NCI-H1417 (cell line): ENCODE results near the gene LPIN2.
"Not testable (repeated sequence)": the region's sequence is repeated elsewhere in the genome, so short reads cannot be mapped to it uniquely, and the experiment has no call there.

Source experiments
- DNase-seq, 3 experiments: peaks; one replicate each; lab custom pipeline; 2025; lab: John Stamatoyannopoulos, UW

Gene LPIN2

DNA sequence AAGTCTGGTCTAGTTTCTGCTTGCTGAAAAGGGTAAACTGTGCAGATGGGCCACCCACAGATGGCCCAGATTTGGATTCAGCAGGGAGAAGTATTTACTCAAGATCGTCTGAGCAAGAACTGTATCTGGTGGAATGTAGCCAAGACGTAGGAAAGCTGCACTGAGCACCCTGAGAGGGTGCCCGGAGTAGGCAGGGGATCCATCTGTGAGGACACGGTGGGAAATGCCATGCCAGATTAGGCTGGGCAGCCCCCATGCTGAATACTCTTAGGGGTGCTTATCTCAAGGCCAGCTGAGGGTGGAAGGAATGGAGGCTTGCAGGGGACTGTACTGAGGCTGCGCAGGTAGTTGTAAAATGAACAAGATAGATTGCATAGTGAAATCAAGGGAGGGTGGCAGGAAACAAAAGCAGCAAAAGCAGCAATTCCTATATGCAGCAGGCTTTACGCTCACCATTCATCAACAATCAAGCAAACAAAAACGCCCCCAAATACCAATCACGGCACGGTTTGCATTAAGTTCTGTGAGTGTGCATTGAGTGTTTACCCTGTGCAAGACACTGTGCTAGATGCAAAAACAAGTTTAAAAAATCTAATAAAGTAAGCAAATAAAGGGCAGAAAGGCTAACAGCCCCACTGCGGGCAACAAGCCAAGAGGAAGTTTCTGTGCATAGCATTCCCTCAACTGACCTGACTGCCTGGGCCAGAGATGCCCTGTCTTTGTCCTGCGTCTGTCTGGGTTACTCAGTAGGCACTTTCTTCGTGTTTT lies 32.2 kb upstream of the LPIN2 start:
- DNase-seq, result peak in 2 of 3 experiments; percentile 55 to 56

DNA sequence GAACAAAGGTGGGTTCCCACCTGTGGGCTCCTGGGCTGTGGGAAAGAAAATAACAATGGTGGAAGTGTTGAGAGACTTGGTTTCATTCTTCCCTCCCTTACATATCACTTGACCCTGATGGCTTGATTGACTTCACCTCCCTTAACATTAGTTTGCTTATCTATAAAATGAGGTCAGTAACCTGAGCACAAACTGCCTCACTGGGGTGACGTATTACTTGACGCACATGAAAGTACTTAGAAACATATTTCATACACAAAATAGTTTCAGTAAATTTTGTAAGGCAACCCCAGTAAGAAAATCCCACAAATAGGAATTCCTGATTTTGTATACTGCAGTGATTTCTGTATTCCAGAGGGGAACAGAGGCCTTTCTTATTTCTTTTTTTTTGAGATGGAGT lies 29.4 kb upstream of the LPIN2 start:
- no peak for DNase-seq

DNA sequence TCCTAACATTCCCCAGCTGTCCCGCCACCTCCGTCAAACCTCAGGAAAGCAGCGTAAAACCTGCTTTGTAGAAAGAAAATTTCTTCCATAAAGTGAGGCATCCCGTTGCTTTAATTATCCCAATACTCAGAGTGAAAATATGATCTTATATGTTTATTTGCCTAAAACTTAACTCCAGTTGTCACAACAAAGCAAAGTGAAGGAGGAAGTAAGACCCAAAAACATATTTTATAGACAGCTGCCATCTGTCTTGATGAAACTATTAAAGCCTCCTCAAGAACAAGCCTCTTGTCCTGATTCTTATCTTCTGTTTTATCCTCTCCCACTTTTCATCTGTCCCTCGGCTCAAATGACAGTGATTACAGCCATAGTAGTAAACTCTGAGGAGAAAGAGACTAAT lies 28.9 kb upstream of the LPIN2 start:
- DNase-seq, result no peak

DNA sequence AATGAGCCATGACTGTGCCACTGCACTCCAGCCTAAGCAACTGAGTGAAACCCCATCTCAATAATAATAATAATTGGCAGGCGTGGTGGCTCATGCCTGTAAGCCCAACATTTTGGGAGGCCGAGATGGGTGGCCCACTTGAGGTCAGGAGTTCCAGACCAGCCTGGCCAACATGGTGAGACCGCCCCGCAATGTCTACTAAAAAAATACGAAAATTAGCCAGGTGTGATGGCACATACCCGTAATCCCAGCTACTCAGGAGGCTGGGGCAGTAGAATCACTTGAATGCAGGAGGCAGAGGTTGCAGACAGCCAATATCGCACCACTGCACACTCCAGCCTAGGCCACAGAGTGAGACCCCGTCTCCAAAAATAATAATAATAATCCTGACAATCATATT lies 27.9 kb upstream of the LPIN2 start:
- DNase-seq, result no peak

DNA sequence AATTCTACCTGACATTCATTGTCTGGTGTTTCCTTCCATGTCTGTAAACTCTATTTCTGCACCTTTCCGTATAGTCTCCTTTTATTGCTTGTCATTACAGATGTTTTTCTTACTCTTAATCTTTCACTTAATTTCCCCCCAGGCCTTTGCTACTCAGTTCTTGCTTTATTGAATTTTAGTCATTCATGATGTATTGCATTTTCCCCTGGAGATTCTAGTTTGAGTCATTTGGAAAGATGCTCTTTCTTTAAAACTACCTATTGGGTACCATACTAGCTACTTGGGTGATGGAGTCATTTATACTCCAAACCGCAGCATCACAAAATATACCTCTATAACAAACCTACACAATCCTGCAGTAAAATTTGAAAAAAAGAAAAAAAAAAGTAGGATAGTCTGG lies 27.2 kb upstream of the LPIN2 start:
- no peak for DNase-seq

DNA sequence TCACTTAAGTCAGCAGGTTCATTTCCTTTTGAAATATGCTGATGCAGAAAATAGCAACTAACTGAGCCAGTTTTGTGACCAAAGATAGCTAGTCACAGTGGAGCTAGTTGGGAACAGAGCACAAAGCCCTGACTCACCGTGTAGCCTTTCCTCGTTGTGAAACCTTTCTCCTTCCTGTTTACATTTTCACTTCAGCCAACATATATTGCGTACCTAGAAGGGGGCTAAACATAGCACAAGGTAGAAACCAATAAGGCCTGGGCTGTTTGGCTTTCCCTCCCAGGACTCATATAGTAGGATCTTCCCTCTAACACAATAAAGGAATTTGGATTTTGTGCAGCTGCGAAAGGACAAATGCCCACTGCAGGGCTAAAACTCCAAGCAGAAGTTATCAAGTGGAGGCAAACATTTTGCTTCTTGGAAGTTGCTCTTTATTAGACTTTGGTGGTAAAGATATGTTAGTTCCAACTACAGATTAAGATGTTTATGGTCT lies 24.5 kb upstream of the LPIN2 start:
- peak in 2 of 3 experiments; percentile 8 to 26 for DNase-seq

DNA sequence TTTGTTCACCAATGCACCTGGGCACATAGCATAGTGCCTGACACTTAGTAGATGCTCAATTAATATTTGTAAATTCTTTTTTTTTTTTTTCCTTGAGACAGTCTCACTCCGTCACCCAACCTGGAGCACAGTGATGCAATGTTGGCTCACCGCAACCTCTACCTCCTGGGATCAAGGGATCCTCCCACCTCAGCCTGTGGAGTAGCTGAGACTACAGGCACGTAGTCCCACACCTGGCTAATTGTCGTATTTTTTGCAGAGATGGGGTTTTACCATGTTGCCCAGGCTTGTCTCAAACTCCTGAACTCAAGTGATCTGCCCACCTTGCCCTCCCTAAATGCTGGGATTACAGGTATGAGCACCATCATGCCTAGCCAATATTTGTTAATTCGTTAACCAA lies 23.2 kb upstream of the LPIN2 start:
- no peak for DNase-seq

DNA sequence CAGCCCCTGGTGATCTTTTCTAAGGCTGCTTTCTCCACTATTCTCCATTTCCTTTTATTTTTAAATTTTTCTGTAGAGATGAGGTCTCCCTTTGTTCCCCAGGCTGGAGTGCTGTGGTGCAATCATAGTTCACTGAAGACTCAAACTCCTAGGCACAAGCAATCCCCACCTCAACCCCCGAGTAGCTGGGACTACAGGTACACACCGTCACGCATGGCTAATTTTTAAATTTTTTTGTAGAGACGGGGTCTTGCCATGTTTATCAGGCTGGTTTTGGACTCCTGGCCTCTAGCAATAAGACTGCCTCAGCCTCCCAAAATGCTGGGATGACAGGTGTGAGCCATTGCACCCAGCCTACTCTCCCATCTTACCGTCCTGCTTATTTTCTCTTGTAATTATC lies 22.7 kb upstream of the LPIN2 start:
- DNase-seq, result no peak

DNA sequence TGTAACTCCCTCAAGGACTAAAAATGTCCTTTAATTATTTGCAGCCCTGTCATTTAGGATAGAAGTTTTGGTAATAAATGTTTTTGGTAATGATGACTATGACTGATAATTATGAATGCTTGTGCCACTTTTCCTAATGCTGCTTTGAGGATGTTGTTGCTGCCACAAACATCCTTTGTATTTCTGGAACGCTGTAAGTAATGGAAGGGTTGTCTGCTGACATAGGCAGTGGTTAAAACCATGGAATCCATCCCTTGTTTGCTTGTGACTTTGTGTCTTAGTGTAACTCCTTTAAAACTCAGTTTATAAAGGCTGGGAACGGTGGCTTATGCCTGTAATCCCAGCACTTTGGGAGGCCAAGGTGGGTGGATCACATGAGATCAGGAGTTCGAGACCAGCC lies 19.8 kb upstream of the LPIN2 start:
- no peak for DNase-seq

DNA sequence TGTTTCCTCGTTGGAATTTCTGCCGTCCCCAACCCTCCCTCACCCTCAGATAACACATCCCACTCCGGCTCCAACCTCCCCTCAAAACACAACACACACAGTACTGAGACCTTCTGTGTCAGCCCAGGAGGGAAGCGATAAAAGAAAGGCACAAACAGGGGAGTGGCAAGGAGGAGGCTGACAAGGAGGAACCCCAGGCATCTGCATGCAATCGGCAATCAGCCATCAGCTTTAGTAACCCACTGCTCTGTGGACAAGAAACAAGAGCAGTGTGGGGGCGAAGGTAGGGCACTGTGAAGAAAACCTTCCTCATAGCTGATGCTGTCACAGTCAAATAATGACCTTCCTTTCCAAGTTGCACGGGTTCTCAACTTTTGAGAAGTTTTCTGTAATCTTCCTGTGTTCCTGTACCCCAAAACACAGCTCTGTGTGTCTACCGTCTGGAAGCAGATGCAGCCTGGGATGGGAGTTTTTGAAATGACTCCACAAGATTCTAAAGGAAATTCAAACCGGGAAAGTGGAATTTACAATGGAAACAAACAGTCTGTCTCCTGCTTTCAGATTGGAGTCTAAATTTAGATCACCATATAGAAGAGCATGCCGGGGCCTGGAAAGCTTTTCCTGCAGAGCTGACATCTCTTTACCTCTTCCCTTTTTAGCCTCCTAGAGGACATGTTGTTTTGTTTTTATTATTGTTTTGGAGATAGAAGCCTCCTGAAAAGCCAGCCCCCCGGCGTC lies 16.4 kb upstream of the LPIN2 start:
- DNase-seq, result no peak

DNA sequence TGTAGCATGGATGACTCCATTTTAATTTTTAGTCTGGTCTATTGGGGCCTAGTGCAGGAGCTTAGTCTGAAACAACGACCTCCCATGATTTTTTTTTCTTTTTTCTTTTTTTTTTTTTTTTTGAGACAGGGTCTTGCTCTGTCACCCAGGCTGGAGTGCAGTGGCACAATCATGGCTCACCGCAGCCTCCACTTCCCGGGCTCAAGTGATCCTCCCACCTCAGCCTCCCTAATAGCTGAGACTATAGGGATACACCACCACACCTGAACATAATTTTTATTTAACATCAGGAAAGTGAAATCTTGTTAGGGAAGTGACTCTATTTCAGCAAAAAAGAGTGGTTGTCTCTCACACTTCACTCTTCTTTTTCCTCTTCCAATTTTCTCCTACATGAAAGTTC lies 15.2 kb upstream of the LPIN2 start:
- not testable (repeated sequence) for DNase-seq

DNA sequence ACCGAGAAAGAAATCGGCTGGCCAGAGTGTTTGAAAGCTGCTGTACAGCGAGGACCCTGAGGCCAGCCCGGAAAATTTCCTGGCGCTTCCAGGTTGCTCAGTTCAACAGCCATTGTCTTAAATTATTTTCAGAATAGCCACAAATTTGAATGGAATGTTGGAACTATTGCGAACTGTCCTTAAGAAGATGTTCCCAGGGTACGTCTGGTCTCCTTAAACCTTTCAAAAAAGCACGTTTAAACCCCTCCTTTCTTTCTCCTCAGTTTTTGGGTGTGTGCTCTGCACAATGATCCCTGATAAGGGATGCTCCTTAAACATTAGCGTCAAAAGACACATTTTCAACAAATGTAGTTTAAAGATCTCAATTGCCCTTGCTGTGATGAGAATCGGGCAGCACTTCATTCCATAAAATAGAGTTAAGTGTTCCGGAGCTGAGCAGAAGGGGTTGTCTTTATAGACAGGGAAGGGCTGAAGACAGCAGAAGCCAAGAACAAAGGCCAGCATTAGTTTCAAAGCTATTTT lies 14.5 kb upstream of the LPIN2 start:
- no peak for DNase-seq

DNA sequence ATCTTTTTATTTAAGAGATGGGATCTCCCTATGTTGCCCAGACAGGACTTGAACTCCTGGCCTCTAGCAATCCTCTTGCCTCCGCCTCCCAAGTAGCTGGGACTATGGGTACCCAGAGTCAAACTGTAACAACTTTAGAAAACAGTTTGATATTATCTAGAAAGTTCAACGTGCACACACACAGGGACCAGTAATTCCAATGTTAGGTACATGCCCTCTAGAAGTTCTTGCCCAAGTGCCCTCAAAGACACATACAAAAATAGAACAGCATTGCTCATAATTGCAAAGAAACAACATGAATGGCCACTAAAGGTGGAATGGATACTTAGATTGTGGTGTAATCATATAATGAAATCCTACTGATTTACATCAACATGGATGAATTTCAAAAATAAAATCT lies 12.6 kb upstream of the LPIN2 start:
- DNase-seq, result no peak

DNA sequence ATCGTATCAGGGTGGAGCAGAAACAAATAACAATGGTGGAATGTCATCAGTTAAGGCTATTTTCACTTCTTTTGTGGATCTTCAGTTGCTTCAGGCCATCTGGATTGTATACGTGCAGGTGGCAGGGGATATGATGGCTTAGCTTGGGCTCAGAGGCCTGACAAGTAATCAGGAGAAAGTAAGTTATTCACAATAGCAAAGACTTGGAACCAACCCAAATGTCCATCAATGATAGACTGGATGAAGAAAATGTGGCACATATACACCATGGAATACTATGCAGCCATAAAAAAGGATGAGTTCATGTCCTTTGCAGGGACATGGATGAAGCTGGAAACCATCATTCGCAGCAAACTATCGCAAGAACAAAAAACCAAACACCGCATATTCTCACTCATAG lies 10.7 kb upstream of the LPIN2 start:
- not testable (repeated sequence) for DNase-seq

DNA sequence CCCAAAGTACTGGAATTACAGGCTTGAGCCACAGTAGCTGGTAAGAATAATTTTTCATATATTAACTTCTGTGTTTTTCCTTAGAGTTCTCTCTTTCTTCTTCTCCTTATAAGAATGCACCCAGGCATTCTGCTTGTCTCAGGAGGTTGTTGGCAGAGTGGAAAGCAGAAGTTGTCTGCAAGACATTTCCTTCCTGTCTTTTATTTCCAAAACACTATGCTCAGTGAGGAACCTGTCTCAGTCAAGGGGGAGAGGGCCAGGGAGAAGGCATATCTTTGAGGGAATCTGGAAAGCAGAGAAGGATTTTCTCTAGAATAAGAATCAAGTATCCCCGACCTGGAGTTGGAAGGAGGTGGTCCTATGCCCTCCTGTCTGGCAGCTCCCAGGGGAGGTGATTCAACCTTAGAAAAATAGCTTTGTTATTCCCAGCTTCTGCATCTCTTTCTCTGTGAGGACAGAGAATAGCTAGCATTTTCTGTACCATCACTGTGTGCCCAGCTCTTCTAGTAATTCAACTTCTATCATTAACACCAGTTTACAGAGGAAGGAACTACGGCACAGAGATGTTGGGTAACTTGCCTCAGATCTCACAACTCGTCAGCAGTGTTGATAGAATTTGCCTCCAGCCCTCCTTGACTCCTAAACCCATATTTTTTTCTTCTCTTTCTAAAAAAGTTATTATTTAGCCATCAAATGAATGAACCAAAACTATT lies 3.8 kb upstream of the LPIN2 start:
- no peak for DNase-seq

DNA sequence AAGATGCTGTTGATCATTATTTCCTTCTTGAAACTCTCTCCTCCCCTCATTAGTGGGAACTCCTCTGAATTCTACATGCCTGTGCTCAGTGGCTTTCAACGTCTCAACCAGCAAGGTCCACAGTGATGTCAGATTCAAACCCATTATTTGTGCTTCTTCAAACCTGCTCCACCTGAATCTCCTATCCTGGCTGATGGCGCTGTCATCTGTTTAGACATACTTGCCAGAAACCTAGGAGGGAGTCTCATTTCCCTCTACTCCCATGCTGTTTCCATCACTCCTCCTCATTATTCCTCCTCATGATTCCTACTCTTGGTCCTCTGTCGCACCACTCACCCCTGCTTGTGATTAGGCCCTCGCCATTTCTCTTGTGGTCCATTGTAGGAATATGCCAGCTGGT lies 2.9 kb upstream of the LPIN2 start:
- DNase-seq, result no peak

DNA sequence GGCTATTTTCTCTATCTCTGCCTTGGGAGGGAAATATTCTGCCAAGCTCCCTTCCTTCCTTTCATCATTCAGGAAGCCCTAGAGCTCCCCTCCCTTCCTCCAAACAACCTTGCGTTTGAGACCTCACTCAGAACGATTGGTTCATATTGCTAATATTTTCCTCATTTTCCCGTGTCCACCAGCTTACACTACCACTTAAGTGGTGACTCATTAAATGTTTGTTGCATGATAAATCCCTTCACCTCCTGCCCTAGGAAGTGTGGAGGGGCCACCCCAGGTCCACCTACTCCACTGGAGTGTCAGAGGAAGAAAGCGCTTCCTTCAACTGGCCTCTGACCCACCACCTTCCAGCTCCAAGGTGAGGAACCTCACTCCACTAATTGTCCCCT lies 2.3 kb upstream of the LPIN2 start:
- DNase-seq, result no peak

DNA sequence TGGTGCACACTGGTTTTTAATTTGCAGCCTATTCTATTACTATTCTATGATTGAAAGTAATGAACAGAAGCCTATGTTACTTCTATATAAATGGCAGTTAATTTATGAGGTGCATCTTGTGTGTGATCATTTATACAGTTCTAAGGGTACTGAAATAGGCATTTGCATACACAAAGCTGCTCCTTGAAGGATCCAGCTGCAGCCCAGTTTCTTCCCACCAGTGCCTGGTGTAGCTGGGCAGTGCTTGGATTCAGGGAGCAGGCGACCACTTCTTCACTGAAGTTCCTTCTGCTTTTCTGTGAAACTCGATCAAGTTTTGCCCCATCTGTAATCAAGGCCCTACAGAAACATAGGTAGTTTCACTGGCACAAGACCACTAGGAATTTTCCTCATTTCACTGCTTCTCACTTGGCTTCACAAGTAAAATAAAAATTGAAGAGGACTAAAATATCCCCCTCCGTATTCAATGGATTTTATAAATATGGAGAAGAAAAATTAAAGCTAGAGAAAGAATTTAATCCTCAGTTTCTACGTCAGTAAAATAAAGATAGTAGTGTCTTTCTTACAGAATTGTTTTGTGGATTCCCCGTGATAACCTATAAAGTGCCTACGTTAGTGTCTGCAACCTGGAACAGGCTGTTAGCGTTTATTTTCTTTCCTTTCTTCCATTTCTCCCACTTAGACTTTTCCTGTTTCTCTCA lies 1.7 kb upstream of the LPIN2 start:
- DNase-seq, result peak in 1 of 3 experiments; percentile 50

DNA sequence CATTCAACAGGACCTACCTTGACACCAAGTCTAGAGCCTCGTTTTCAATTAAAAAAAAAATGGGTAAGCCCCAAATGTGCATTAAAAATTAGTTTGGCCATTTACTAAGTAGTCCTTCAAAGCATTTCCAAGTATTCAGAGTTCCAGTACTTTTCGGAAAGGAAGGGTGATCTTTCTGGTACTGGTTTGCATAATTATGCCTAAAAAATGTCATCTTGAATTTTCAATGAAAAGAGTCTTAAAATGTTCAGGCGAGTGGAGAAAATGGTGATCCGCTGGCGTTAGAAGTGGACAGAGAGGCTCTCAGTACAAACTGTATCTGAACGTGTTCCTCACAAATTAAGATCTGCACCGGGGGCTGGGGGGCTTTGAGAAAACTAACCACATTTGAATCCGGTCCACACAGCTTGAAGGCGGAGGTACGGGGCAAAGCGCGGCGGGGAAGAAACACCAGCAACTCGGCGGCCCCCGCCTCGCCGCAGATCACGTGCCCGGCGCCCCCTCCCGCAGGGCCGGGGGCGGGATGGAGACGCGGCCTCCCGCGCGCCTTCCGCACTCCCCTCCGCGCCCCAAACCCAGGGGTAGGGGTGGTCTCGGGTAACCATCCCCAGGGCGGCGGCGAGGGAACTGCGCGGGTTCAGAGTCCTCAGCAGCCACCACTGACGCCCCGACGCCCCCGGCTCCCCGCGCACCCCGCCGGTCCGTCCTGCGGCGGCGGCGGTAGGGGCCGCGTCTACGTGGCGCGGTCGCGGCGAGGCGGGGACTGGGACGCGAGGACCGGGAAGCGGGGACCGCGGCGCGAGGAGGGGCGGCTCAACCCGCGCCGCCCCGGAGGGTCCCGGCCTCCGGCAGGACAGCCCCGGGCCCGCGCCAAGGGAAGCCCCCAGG lies 564 bp downstream of the LPIN2 start:
- peak; percentile 40 to 97 (median 88) for DNase-seq

DNA sequence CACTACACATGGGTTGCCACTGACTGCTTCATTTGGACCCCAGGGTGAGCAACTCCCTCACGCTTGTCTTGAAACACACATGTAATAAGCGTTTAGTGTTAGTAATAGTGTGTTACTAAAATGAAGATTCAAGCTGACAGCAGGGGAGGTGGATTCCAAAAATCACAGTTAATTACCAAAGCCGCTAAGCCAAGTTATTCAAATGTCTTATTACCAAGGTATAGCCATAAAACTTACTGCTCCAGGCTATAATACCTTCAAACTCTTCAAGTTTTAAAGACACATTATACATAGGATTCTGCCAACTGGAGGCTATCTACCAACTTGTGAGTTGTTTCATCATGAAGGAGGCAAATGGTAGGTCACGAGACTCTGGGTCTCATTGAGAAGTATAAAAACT lies 2.9 kb downstream of the LPIN2 start:
- DNase-seq, result no peak

DNA sequence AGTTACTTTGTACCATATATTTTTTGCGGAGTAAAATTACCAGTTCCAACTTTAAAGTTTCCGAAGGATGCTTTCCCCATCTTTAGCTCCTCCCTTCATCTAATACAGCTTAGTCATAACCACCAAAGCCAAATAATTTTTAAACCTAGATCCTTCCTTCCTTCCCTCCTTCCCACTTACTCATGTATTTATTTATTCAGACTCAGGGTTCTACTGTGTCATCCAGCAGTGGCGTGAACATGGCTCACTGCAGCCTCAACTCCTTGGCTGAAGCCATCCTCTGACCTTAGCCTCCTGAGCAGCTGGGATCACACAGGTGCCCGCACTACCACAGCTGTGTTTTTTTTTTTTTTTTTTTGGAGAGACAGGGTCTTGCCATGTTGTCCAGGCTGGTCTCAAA lies 4.4 kb downstream of the LPIN2 start:
- DNase-seq, result no peak
